ENCODE data around the gene F13A1. TPM values are rescaled to one million over a fixed set of nuclear protein-coding genes. Genes with fewer than 3 reads are reported as not detected.

F13A1 gene
- total RNA-seq, 1 experiment from 2014 or later: not detected

DNA sequence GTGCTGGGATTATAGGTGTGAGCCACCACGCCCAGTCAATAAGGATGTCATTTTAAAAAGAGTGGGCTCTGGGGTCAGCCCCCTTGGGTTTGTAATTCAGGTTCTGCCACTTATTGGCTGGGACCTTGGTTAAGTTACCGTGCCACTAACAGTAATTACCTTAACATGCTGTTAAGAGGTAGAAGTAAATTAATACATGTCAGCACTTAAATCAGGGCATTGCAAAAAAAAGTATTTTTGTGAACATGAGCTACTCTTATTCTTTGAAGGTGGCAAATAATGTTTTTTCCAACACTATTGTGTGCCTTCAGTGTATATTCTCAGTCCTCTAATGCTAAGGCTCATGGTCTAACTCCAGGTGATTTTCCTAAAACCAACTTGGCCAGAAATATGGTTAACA lies 109.5 kb downstream of the F13A1 start:
- Mint-ChIP-seq H3K27ac (ENCODE audit: unreplicated experiment) (no peak overlapping the region), H3K36me3 (ENCODE audit: insufficient read depth, unreplicated experiment) (no peaks in the 10 kb centered on the region), H3K9me3 (ENCODE audit: low read depth, unreplicated experiment) (no peaks in the 10 kb centered on the region), H3K27me3 (ENCODE audit: unreplicated experiment) (no peaks in the 10 kb centered on the region), H3K4me3 (ENCODE audit: low read depth, unreplicated experiment) (no peak overlapping the region), H3K4me1 (ENCODE audit: low read depth, unreplicated experiment) (no peaks in the 10 kb centered on the region)
- no TSS peak for BruUV-seq (replicated peaks)
- no peak for DNase-seq
- TF ChIP-seq, protein P1, sequence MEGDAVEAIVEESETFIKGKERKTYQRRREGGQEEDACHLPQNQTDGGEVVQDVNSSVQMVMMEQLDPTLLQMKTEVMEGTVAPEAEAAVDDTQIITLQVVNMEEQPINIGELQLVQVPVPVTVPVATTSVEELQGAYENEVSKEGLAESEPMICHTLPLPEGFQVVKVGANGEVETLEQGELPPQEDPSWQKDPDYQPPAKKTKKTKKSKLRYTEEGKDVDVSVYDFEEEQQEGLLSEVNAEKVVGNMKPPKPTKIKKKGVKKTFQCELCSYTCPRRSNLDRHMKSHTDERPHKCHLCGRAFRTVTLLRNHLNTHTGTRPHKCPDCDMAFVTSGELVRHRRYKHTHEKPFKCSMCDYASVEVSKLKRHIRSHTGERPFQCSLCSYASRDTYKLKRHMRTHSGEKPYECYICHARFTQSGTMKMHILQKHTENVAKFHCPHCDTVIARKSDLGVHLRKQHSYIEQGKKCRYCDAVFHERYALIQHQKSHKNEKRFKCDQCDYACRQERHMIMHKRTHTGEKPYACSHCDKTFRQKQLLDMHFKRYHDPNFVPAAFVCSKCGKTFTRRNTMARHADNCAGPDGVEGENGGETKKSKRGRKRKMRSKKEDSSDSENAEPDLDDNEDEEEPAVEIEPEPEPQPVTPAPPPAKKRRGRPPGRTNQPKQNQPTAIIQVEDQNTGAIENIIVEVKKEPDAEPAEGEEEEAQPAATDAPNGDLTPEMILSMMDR (IDR thresholded peaks at IDR 0.05; ENCODE audit: unreplicated experiment): no peak
- intact Hi-C loops (cut with micrococcal nuclease; ENCODE audit: unreplicated experiment): no loop called here
- CTCF ChIA-PET: no interaction called here

DNA sequence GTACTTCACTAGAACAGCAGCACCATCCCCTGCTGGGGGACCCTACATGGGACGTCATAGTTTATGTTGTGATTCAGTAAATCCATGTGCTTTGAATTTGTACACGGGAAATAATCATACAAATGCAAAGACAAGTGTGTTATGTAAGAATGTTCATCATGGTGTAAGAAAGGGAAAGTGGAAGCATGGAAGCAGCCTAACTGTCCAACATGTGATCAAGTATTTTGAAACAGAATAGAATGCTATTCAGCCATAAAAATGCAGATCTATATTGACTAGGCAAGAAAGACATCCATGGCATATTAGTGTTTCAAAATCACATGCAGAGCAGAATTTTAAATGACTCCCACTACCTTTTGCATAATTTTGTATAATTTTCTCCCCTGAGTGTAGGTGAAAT lies 117.6 kb downstream of the F13A1 start:
- no TSS peak for BruUV-seq (replicated peaks)
- no peak for DNase-seq
- H3K4me1 Mint-ChIP-seq (ENCODE audit: low read depth, unreplicated experiment): no peaks in the 10 kb centered on the region
- H3K9me3 Mint-ChIP-seq (ENCODE audit: low read depth, unreplicated experiment): peaks cover 11% of the 10 kb centered on the region
- CTCF ChIA-PET: no interaction called here
- TF ChIP-seq, protein P1 (IDR thresholded peaks at IDR 0.05; ENCODE audit: unreplicated experiment): no peak
- intact Hi-C loops (cut with micrococcal nuclease; ENCODE audit: unreplicated experiment): no loop called here
- no peaks in the 10 kb centered on the region for H3K27me3 Mint-ChIP-seq (ENCODE audit: unreplicated experiment)
- no peaks in the 10 kb centered on the region for H3K36me3 Mint-ChIP-seq (ENCODE audit: insufficient read depth, unreplicated experiment)
- H3K4me3 Mint-ChIP-seq (ENCODE audit: low read depth, unreplicated experiment): no peak overlapping the region
- H3K27ac Mint-ChIP-seq (ENCODE audit: unreplicated experiment): no peak overlapping the region

DNA sequence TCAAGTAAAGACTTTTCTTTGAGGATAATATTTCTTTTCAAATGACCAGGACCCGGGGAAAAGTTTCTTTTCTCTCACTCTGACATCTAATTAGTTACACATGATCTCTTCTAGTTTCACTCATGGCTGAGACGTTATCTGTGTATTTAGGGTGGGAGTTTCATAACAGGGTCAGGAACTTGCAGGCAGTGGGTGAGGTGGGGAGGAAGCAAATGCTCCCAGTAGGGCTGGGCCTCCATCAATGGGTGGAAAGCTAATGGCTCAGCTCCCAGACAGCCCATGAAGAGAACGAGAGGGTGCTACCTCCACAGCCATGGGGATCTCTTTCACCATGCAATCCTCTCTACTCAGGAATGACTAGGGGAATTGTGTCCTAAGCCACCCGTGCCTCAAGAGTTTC lies 119.3 kb downstream of the F13A1 start:
- intact Hi-C loops (cut with micrococcal nuclease; ENCODE audit: unreplicated experiment): no loop called here
- TF ChIP-seq, protein P1 (IDR thresholded peaks at IDR 0.05; ENCODE audit: unreplicated experiment): no peak
- CTCF ChIA-PET: no interaction called here
- Mint-ChIP-seq H3K27me3 (ENCODE audit: unreplicated experiment) (no peaks in the 10 kb centered on the region), H3K4me3 (ENCODE audit: low read depth, unreplicated experiment) (no peak overlapping the region), H3K9me3 (ENCODE audit: low read depth, unreplicated experiment) (peaks cover 11% of the 10 kb centered on the region), H3K4me1 (ENCODE audit: low read depth, unreplicated experiment) (no peaks in the 10 kb centered on the region), H3K36me3 (ENCODE audit: insufficient read depth, unreplicated experiment) (no peaks in the 10 kb centered on the region), H3K27ac (ENCODE audit: unreplicated experiment) (no peak overlapping the region)
- DNase-seq: no peak
- BruUV-seq (replicated peaks): no TSS peak

DNA sequence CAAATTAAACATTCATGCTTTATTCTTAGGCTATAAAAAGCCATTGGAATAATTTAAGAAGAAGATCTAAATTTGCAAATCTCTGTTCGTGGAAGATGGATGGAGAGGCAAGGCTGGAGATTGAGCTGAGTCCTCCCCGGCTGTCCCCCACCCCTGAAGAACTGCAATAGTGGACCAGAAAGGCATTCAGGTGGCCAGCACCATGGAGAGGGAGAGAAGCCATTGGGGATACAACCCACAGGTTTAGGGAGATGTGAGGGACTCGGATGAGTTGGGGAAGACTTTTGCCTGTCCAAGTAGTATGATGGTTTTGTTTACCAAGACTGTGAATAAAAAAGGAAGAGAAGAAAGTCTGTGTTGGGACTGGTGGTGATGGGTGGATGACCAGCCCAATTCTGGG lies 120.8 kb downstream of the F13A1 start:
- CTCF ChIA-PET: no interaction called here
- no peaks in the 10 kb centered on the region for H3K27me3 Mint-ChIP-seq (ENCODE audit: unreplicated experiment)
- TF ChIP-seq, protein P1 (IDR thresholded peaks at IDR 0.05; ENCODE audit: unreplicated experiment): no peak
- H3K4me1 Mint-ChIP-seq (ENCODE audit: low read depth, unreplicated experiment): no peaks in the 10 kb centered on the region
- H3K9me3 Mint-ChIP-seq (ENCODE audit: low read depth, unreplicated experiment): peaks cover 11% of the 10 kb centered on the region
- no peaks in the 10 kb centered on the region for H3K36me3 Mint-ChIP-seq (ENCODE audit: insufficient read depth, unreplicated experiment)
- intact Hi-C loops (cut with micrococcal nuclease; ENCODE audit: unreplicated experiment): no loop called here
- H3K4me3 Mint-ChIP-seq (ENCODE audit: low read depth, unreplicated experiment): no peak overlapping the region
- H3K27ac Mint-ChIP-seq (ENCODE audit: unreplicated experiment): no peak overlapping the region
- no peak for DNase-seq
- no TSS peak for BruUV-seq (replicated peaks)

DNA sequence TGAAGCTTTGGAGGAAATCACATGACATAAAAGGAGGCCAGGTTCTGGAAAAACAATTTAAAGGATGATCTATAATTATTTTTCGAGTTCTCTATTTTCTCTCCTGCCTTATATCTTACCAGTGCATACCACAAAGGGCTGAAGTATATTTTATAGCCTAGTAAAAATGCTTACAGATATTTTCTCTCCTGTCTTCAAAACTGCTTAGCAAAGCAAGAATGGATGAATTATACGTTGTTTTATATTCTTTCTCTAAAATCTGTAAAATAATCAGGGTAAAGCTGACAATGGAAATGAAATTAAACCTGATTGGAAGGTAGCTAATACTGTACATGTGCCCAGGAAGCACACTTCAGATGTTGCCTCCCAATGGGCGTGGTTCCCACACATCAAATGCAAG lies 123.7 kb downstream of the F13A1 start:
- no TSS peak for BruUV-seq (replicated peaks)
- intact Hi-C loops (cut with micrococcal nuclease; ENCODE audit: unreplicated experiment): no loop called here
- H3K4me3 Mint-ChIP-seq (ENCODE audit: low read depth, unreplicated experiment): no peak overlapping the region
- H3K27ac Mint-ChIP-seq (ENCODE audit: unreplicated experiment): no peak overlapping the region
- TF ChIP-seq, protein P1 (IDR thresholded peaks at IDR 0.05; ENCODE audit: unreplicated experiment): no peak
- H3K9me3 Mint-ChIP-seq (ENCODE audit: low read depth, unreplicated experiment): peaks cover 8% of the 10 kb centered on the region
- CTCF ChIA-PET: no interaction called here
- no peak for DNase-seq
- no peaks in the 10 kb centered on the region for H3K27me3 Mint-ChIP-seq (ENCODE audit: unreplicated experiment)
- no peaks in the 10 kb centered on the region for H3K36me3 Mint-ChIP-seq (ENCODE audit: insufficient read depth, unreplicated experiment)
- no peaks in the 10 kb centered on the region for H3K4me1 Mint-ChIP-seq (ENCODE audit: low read depth, unreplicated experiment)

Measured in Calu3 (cell line).